Fibroblast of peridontal ligament (primary cell): ENCODE results near the gene SPTBN4.
A peak's percentile ranks its signal among the peaks of the same experiment; 100 is the strongest.
"Not testable (repeated sequence)": the region's sequence is repeated elsewhere in the genome, so short reads cannot be mapped to it uniquely, and the experiment has no call there.

Source experiments
- DNase-seq: peaks from one replicate; pipeline ENCODE4 v3.0.0-alpha.2; 2010; ENCODE audit errors: extremely low read depth

Gene SPTBN4

DNA sequence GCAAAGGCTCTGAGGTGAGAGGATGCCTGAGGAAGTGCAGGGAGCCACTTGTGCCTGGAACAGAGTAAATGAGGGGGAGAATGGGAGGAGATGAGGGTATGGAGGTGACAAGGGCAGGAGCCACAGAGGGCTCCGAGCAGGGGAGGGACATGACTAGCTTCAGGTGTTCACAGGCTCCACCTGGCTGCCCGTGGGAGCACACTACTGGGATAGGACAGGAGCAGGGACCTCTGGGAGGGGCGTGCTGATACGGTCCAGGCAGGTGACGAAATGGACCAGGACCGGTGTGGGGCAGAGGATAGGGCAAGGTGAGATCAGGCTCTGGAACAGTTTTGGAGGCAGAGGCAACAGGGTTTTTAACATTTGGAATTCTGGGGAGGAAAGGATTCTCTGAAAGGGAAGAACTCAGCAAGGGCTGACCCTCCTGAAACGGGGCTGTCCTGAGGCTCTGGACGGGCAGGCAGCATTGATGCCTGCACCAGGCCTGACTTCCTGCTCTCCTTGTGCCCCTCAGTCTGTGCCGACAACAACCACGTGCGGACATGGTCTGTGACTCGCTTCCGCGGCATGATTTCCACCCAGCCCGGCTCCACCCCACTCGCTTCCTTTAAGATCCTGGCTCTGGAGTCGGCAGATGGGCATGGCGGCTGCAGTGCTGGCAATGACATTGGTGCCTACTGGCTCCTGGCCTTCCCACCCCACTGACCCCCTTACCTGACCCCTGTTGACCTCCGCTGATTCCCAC is 121.5 kb downstream of the SPTBN4 start:
- no peak for DNase-seq

DNA sequence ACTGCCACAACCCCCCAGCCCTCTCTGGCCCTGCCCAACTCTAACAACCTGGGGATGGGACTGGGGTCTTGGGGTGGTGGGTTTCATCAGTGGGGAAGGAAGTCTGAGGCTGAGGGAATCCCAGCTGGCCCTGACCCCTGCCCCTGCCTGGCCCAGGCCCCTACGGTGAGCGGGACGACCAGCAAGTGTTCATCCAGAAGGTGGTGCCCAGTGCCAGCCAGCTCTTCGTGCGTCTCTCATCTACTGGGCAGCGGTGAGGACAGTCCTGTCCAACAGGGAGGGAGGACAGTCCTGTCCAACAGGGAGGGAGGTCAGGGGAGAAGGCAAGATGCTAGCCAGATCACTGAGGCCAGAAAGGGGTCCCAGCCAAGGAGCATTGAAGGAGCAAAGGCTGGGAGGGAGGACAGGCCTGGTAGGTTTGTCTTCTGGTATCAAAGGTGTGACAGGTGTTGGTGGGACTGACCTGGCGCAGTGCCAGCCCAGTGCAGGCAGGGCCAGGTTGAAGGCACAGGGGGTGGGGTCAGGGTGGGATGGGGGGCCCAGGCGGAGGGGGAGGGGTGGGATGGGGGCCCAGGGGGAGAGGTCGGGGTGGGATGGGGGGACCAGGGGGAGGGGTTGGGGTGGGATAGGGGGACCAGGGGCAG is 122.2 kb downstream of the SPTBN4 start:
- DNase-seq: no peak

DNA sequence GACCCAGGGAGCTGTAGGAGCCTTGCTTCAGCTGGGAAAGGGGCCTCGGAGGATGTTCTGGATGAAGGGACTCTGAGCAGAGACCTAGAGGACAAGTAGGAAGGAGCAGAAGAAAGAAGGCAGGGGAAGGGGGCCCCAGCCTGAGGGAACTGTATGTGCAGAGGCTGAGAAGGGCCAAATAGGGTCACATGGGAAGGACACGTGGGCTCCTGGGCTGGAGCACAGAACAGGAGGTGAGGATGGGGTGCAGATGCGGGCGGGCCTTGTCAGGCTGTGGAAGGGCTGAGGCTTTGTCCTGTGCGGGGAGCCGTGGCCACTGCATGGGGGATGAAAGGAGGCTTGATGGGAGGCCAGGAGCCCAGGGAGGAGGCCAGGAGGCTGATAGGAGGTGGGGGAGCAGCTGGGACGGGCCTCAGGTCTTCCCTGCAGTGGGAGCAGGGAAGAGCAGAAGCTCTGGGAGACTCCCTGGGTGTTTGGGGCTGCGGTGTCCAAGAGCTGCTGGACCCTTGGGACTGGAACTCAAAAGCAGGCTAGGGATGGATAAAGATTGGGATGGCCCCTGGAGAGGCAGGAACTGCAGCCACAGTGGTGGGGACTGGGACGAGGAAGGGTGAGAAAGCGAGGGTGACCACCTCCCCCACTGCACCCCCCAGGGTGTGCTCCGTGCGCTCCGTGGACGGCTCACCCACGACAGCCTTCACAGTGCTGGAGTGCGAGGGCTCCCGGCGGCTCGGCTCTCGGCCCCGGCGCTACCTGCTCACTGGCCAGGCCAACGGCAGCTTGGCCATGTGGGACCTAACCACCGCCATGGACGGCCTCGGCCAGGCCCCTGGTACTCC is 123.0 kb downstream of the SPTBN4 start:
- no peak for DNase-seq

DNA sequence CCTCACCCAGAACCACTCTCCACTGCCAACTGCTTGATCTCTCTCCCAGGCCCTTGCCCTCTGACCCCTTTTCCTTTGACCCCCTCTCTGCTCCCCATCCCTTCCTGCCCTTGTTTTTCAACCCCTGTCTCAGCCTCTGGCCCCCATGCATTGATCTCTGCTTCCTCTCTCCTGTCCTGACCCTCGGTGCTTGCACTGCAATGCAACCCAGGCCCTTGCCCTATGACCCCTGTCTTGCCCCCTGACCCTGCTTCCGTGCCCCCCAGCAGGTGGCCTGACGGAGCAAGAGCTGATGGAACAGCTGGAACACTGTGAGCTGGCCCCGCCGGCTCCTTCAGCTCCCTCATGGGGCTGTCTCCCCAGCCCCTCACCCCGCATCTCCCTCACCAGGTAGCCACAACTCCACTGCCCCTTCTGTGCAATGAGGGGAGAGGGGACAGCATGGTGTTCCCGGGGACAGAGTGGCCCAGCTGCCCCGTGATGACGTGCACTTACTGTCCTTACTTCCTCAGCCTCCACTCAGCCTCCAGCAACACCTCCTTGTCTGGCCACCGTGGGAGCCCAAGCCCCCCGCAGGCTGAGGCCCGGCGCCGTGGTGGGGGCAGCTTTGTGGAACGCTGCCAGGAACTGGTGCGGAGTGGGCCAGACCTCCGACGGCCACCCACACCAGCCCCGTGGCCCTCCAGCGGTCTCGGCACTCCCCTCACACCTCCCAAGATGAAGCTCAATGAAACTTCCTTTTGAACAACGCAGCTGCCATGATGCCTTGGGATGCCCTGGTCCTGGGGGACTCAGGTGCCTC is 123.9 kb downstream of the SPTBN4 start:
- no peak for DNase-seq

- DNase-seq: not testable (repeated sequence)
Observed at GRCh38 chr19:40591724-40592123, 124.9 kb downstream of the SPTBN4 start.

GRCh38 chr19:40592170-40592569 is 125.4 kb downstream of the SPTBN4 start:
- DNase-seq: peak; percentile 58

GRCh38 chr19:40594255-40594654 is 127.5 kb downstream of the SPTBN4 start:
- no peak for DNase-seq

DNA sequence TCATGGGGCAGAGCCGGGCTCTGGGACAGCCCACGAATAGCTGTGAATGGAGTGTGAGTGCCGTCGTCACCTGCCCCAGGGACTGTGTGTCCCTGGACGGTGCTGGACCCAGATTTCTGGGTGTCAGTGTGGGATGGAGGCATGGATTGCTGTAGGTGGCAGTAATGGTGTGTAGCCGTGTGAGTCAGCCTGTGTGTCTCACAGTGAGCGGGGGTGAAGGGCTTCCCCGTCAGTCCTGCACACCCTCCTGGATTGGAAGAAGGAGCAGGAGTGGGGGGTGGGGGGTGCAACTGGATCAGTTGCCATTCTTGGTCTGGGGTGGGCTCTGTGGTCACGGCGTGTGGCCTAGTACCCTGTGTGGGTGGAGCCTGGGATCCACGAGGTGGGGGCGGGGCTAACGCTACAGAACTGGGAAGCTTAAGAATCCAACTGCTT is 127.9 kb downstream of the SPTBN4 start:
- DNase-seq: no peak

- DNase-seq: peak; percentile 35
Observed at GRCh38 chr19:40596608-40597328, 130.0 kb downstream of the SPTBN4 start.

GRCh38 chr19:40597329-40597838 is 130.6 kb downstream of the SPTBN4 start:
- no peak for DNase-seq

DNA sequence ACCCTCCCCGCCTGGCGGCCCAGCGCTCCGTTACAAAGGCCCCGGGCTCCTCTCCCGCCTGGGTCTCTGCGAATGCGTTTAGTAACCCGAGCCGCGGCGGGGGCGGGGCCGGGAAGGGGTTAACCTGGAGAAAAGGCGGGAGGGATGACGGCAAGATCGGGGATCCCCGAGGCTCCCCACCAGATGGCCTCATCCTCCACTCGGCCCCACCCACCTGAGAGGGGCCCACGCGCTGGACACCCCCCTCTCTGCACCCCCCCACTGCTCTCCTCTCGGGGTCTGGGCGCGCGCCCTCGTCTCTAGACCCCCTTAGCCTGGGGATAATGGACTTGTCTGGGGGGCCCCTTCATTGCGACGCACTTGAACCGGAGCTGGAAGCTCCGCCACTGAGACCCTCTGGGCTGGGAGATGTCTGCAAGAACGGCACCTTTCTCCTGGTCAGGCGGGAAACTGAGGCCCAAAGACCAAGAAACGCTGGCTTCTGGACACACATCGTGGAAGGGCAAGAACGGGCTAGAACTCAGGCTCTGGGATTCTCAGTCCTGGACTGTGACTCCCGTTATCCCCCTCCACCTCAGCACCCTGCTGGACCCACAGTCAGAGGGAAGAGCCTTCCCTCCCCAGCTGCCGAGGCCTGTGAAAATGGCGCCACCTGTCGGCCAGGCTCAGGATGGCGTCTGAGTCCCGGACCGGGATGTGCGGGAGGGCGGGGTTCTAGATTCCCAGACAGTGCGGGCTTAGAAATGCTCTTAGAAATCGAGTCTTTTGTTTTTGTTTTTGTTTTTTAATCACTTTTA is 131.5 kb downstream of the SPTBN4 start:
- DNase-seq: peak; percentile 83

GRCh38 chr19:40598918-40599307 is 132.1 kb downstream of the SPTBN4 start:
- no peak for DNase-seq

DNA sequence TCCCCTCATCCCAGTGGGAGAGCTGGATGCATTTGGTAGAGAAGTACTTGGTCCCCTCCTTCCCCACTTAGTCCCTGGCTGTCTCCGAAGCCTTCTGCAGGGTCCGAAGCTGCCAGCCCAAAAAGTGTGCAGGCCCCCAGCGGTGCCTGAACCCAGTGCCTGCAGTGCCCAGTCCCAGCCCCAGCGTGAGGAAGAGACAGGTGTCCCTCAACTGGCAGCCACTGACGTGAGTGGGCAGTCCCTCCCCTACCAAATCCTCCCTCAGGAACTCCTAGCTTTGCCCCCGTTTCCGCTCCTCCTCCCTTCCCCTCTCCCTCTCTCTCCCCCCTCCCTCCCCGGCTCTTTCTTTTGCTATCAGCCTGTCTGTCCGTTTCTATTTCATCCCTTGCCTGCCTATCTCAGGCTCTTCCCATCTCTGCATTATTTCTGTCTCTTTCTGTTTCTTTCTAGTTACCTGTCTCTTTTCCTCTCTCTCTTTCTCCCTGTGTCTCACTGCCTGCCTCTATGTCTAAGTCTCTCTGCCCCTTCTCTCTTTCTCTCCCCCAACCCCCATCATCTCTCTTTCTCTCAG is 132.6 kb downstream of the SPTBN4 start:
- no peak for DNase-seq

GRCh38 chr19:40599902-40600569 is 133.2 kb downstream of the SPTBN4 start:
- DNase-seq: no peak

DNA sequence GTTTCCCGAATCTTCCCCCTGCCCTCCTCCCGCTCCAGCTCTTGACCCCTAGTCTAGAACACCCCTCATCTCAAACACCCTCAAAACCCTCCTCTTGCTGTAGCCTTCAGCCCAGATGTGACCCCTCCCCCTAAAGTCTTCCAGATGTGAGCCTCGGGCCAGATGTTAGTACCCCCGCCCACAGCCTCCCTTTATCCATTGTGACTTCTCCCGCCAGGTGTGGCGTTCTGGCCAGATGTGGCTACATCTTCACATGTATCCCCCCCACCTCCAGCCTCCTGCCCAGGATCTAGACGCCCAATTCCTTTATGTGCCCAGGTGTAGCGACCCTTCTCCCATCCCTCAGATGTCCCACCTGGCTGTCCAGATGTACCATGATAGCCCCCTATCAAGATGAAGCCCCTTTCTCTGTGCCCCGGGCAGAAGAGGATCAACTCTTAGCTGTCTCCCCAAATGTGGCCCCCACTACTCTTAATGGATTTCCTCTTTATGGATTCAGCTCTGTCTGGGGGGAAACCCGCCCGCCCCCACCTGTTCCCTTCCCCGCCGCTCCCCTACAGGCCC is 133.9 kb downstream of the SPTBN4 start:
- DNase-seq: no peak

- DNase-seq: no peak
Observed at GRCh38 chr19:40601134-40601974, 134.6 kb downstream of the SPTBN4 start, which contains the start of gene LTBP4. Gene LTBP4 (plus strand): TSS chr19:40601369. CDS start chr19:40601388, 19 bp downstream.

DNA sequence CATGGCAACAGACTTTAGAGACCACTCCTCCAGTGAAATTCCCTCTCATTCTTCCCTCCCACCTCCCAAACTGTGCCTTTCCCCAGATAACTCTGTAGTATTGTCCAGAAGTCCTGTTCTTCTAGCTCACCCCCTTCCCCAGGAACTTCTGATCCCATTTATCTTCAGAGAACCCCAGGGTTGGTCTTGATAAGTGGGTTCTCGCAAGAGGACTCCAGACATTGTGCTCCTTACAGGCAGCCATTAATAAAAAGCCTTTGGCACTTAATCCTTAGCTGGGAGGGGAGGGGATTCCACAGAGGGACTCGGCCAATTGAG is 136.2 kb downstream of the SPTBN4 start:
- no peak for DNase-seq
